Liver (tissue), 9 donors: ENCODE data around the gene ASB11. TPM values are rescaled to one million over a fixed set of nuclear protein-coding genes. Genes with fewer than 3 reads are reported as not detected.

Source experiments
- DNase-seq: peaks from one replicate; pipeline ENCODE4 v3.0.0-alpha.2; 2017; ENCODE audit warnings: low spot score
- H3K27ac ChIP-seq, 2 donors: one replicate each; pipeline ENCODE4 v1.7.0; 2013; ENCODE audit warnings: inconsistent platforms in 2 of 2, low read length in 2 of 2, control low read depth in 1 of 2, low read depth in 1 of 2, mild to moderate bottlenecking in 1 of 2
- H3K27me3 ChIP-seq, 4 donors: one replicate each; pipeline versions ENCODE4 v1.6.1 to v1.7.0; 2013; ENCODE audit warnings: low read length in 3 of 4, inconsistent platforms in 1 of 4, mild to moderate bottlenecking in 1 of 4, moderate library complexity in 1 of 4; ENCODE audit not compliant: control insufficient read depth in 4 of 4, insufficient read depth in 4 of 4
- H3K36me3 ChIP-seq, 4 donors: one replicate each; pipeline versions ENCODE4 v1.6.1 to v1.7.0; 2013; ENCODE audit warnings: low read length in 3 of 4, mild to moderate bottlenecking in 3 of 4, low read depth in 1 of 4, moderate library complexity in 1 of 4; ENCODE audit not compliant: control insufficient read depth in 4 of 4, insufficient read depth in 3 of 4
- H3K4me1 ChIP-seq, 4 donors: one replicate each; pipeline versions ENCODE4 v1.6.1 to v1.7.0; 2013; ENCODE audit warnings: low read length in 3 of 4, mild to moderate bottlenecking in 3 of 4, moderate library complexity in 1 of 4; ENCODE audit not compliant: control insufficient read depth in 4 of 4, insufficient read depth in 4 of 4
- H3K4me3 ChIP-seq, 3 donors: one replicate each; pipeline versions ENCODE4 v1.6.1 to v1.7.0; 2013; ENCODE audit warnings: low read length in 3 of 3, control low read depth in 1 of 3, low read depth in 1 of 3, mild to moderate bottlenecking in 1 of 3
- H3K9ac ChIP-seq, 2 donors: one replicate each; pipeline ENCODE4 v1.7.0; 2013; ENCODE audit warnings: low read length in 2 of 2, mild to moderate bottlenecking in 2 of 2, moderate library complexity in 2 of 2, control low read depth in 1 of 2, low read depth in 1 of 2
- H3K9me3 ChIP-seq, 4 donors: one replicate each; pipeline versions ENCODE4 v1.6.1 to v1.7.0; 2013; ENCODE audit warnings: low read length in 3 of 4; ENCODE audit not compliant: control insufficient read depth in 4 of 4
- ATF3 ChIP-seq: IDR thresholded peaks from 2 replicates; pipeline ENCODE4 v1.6.1; 2016; ENCODE audit warnings: antibody characterized with exemption
- CTCF ChIP-seq: fragments of 150-350 bp; IDR thresholded peaks from 2 replicates; pipeline ENCODE4 v1.5.1; 2017; ENCODE audit warnings: improper control_type of control experiment, low read depth, low read length; ENCODE audit not compliant: missing input control
- EGR1 ChIP-seq, 2 donors: IDR thresholded peaks; 2 replicates each; pipeline ENCODE4 v1.6.1; 2016 to 2018; ENCODE audit warnings: antibody characterized with exemption in 2 of 2, low read depth in 2 of 2
- FOXA1 ChIP-seq: IDR thresholded peaks from 2 replicates; pipeline ENCODE4 v1.6.1; 2016; ENCODE audit warnings: antibody characterized with exemption
- FOXA2 ChIP-seq: IDR thresholded peaks from 2 replicates; pipeline ENCODE4 v1.6.1; 2016; ENCODE audit warnings: antibody characterized with exemption
- GABPA ChIP-seq, 2 donors: IDR thresholded peaks in 1 of 2; conservative IDR thresholded peaks in 1 of 2; 2 replicates each; pipeline ENCODE4 v1.6.1; 2016; ENCODE audit warnings: antibody characterized with exemption in 2 of 2, mild to moderate bottlenecking in 1 of 2, moderate library complexity in 1 of 2
- HNF4A ChIP-seq, 2 donors: conservative IDR thresholded peaks; 2 replicates each; pipeline ENCODE4 v1.6.1; 2016; ENCODE audit warnings: antibody characterized with exemption in 2 of 2, mild to moderate bottlenecking in 2 of 2
- HNF4G ChIP-seq: IDR thresholded peaks from 2 replicates; pipeline ENCODE4 v1.6.1; 2016; ENCODE audit warnings: antibody characterized with exemption
- JUND ChIP-seq, 2 donors: IDR thresholded peaks; 2 replicates each; pipeline ENCODE4 v1.6.1; 2016; ENCODE audit warnings: antibody characterized with exemption in 2 of 2
- NR2F2 ChIP-seq: IDR thresholded peaks from 2 replicates; pipeline ENCODE4 v1.6.1; 2016; ENCODE audit warnings: antibody characterized with exemption
- RAD21 ChIP-seq, 2 donors: IDR thresholded peaks; 2 replicates each; pipeline ENCODE4 v1.6.1; 2016; ENCODE audit warnings: antibody characterized with exemption in 2 of 2, mild to moderate bottlenecking in 2 of 2
- REST ChIP-seq: IDR thresholded peaks from 2 replicates; pipeline ENCODE4 v1.6.1; 2016; ENCODE audit warnings: antibody characterized with exemption, mild to moderate bottlenecking
- RXRA ChIP-seq, 2 donors: IDR thresholded peaks; 2 replicates each; pipeline ENCODE4 v1.6.1; 2017 to 2018; ENCODE audit warnings: antibody characterized with exemption in 2 of 2, mild to moderate bottlenecking in 1 of 2
- SP1 ChIP-seq: IDR thresholded peaks from 2 replicates; pipeline ENCODE4 v1.6.1; 2018; ENCODE audit warnings: antibody characterized with exemption, mild to moderate bottlenecking
- TAF1 ChIP-seq: conservative IDR thresholded peaks from 2 replicates; pipeline ENCODE4 v1.6.1; 2016; ENCODE audit warnings: antibody characterized with exemption, mild to moderate bottlenecking
- YY1 ChIP-seq: IDR thresholded peaks from 2 replicates; pipeline ENCODE4 v1.6.1; 2016; ENCODE audit warnings: antibody characterized with exemption, mild to moderate bottlenecking
- ZBTB33 ChIP-seq: IDR thresholded peaks from 2 replicates; pipeline ENCODE4 v1.6.1; 2016; ENCODE audit warnings: antibody characterized with exemption
- WGBS: extraction: QIAGEN DNeasy Blood & Tissue Kit; methylation state at CpG from one replicate; pipeline ENCODE4 v1.1.7; 2013; 5-methylcytosine and 5-hydroxymethylcytosine counted together
- polyA plus RNA-seq, 2 donors: library from polyadenylated mRNA; stranded (reverse) in 1 of 2; unstranded in 1 of 2; fragments of 200-250 nt in 1 of 2; fragments of >200 nt in 1 of 2; fragmentation: Nextera tagmentation in 1 of 2; extraction: Ambion mirVana in 1 of 2; gene quantifications; one replicate each; pipeline versions ENCODE4 v1.2.1 to v1.2.3, GENCODE V29; 2013 to 2015
- total RNA-seq, 2 donors: library from RNA; depleted of rRNA; stranded (reverse); fragments of >200 nt; gene quantifications; one replicate each; pipeline ENCODE4 v1.2.3, GENCODE V29; 2014
- donor health status: healthy.
- donor health status: healthy.
- donor health status: healthy.
- donor health status: healthy.
- donor health status: healthy.

ASB11 gene
- total and polyA plus RNA-seq, 4 donors, result 0.03 TPM; not detected in 3

- TF ChIP-seq ZBTB33, result no peak
- peak in 1 of 2 donors; percentile 18 for TF ChIP-seq JUND (IDR thresholded peaks at IDR 0.05)
Observed at GRCh38 chrX:15343075-15343476, 27.6 kb upstream of the ASB11 start (continued).

- Histone ChIP-seq H3K4me1 (peaks cover 0 to 4% (median 0%) of the 10 kb centered on the region in 4 donors), H3K27ac (no peak overlapping the region), H3K27me3 (peaks cover 0 to 2% (median 0%) of the 10 kb centered on the region in 4 donors), H3K9me3 (no peaks in the 10 kb centered on the region), H3K9ac (no peak overlapping the region), H3K36me3 (no peaks in the 10 kb centered on the region), H3K4me3 (no peak overlapping the region)
- no peak for DNase-seq
- TF ChIP-seq NR2F2, result no peak
- TF ChIP-seq HNF4G, result no peak
- TF ChIP-seq YY1, result no peak
- TF ChIP-seq CTCF, result no peak
- TF ChIP-seq GABPA (IDR thresholded peaks at IDR 0.05 in 1 of 2, conservative IDR thresholded peaks at IDR 0.05 in 1 of 2), result no peak
- TF ChIP-seq EGR1 (IDR thresholded peaks at IDR 0.05; ENCODE audit: low read depth in 2 of 2), result no peak
- no peak for TF ChIP-seq HNF4A (conservative IDR thresholded peaks at IDR 0.05)
- no peak for TF ChIP-seq SP1
- no peak for TF ChIP-seq RXRA (IDR thresholded peaks at IDR 0.05)
- TF ChIP-seq JUND (IDR thresholded peaks at IDR 0.05), result no peak
- TF ChIP-seq RAD21 (IDR thresholded peaks at IDR 0.05), result no peak
- no peak for TF ChIP-seq ZBTB33
- TF ChIP-seq ATF3, result no peak
- WGBS, result 94% methylated on average over 2 of the region's 2 CpGs
Observed at GRCh38 chrX:15340867-15341266, 25.4 kb upstream of the ASB11 start.

GRCh38 chrX:15336023-15336413 is 20.6 kb upstream of the ASB11 start:
- TF ChIP-seq HNF4G (no peak), YY1 (no peak), REST (no peak), JUND (IDR thresholded peaks at IDR 0.05) (no peak), FOXA1 (no peak), ATF3 (no peak), NR2F2 (no peak), SP1 (no peak), HNF4A (conservative IDR thresholded peaks at IDR 0.05) (no peak), FOXA2 (no peak), EGR1 (IDR thresholded peaks at IDR 0.05; ENCODE audit: low read depth in 2 of 2) (no peak), TAF1 (no peak), GABPA (IDR thresholded peaks at IDR 0.05 in 1 of 2, conservative IDR thresholded peaks at IDR 0.05 in 1 of 2) (no peak)
- Histone ChIP-seq H3K27ac (peak overlapping the region; percentile 4 to 92), H3K4me1 (peaks cover 0 to 5% (median 0%) of the 10 kb centered on the region in 4 donors), H3K4me3 (peak overlapping the region; percentile 1 to 61 (median 44)), H3K9me3 (no peaks in the 10 kb centered on the region), H3K27me3 (peaks cover 0 to 2% (median 0%) of the 10 kb centered on the region in 4 donors), H3K36me3 (peaks cover 0 to 4% (median 0%) of the 10 kb centered on the region in 4 donors), H3K9ac (peak overlapping the region; percentile 22 to 75)
- no peak for DNase-seq
- WGBS, result under 1% methylated on average over 10 of the region's 10 CpGs
